Trophoblast cell (in vitro differentiated cells and primary cell): ENCODE results near the gene TBCD.

ENCODE experiments used
- DNase-seq, 2 donors: peaks; one replicate each; pipeline ENCODE4 v3.0.0-alpha.2; 2016
- H2AFZ ChIP-seq: 2 replicates; pipeline ENCODE4 v1.6.1; 2013; ENCODE audit warnings: low read length, moderate library complexity, mild to moderate bottlenecking; ENCODE audit not compliant: insufficient read depth, poor library complexity
- H2AK5ac ChIP-seq: 2 replicates; pipeline ENCODE4 v1.6.1; 2013; ENCODE audit warnings: mild to moderate bottlenecking, low read length
- H2BK120ac ChIP-seq: 2 replicates; pipeline ENCODE4 v1.6.1; 2013; ENCODE audit warnings: low read length, mild to moderate bottlenecking, moderate library complexity; ENCODE audit not compliant: insufficient read depth, poor library complexity
- H2BK12ac ChIP-seq: 2 replicates; pipeline ENCODE4 v1.6.1; 2013; ENCODE audit warnings: mild to moderate bottlenecking, low read length, moderate library complexity
- H2BK5ac ChIP-seq: 2 replicates; pipeline ENCODE4 v1.6.1; 2013; ENCODE audit warnings: low read length, low read depth, moderate library complexity, mild to moderate bottlenecking; ENCODE audit not compliant: poor library complexity
- H3K14ac ChIP-seq: 2 replicates; pipeline ENCODE4 v1.6.1; 2013; ENCODE audit warnings: mild to moderate bottlenecking, low read length
- H3K18ac ChIP-seq: 2 replicates; pipeline ENCODE4 v1.6.1; 2013; ENCODE audit warnings: mild to moderate bottlenecking, low read length
- H3K23ac ChIP-seq: 2 replicates; pipeline ENCODE4 v1.6.1; 2013; ENCODE audit warnings: low read length
- H3K27ac ChIP-seq: 2 replicates; pipeline ENCODE4 v1.5.1; 2013; ENCODE audit warnings: low read depth, mild to moderate bottlenecking, inconsistent platforms, low read length, moderate library complexity
- H3K27me3 ChIP-seq: 2 replicates; pipeline ENCODE4 v1.6.1; 2013; ENCODE audit warnings: inconsistent platforms, mild to moderate bottlenecking, low read length, moderate library complexity; ENCODE audit not compliant: insufficient read depth
- H3K36me3 ChIP-seq, 2 experiments: 1 replicate in 1 of 2; 2 replicates in 1 of 2; pipeline ENCODE4 v1.6.1; 2013; ENCODE audit warnings: low read length in 2 of 2, mild to moderate bottlenecking in 2 of 2, moderate library complexity in 1 of 2; ENCODE audit not compliant: insufficient read depth in 2 of 2, control insufficient read depth in 1 of 2
- H3K4ac ChIP-seq: 2 replicates; pipeline ENCODE4 v1.6.1; 2013; ENCODE audit warnings: low read depth, mild to moderate bottlenecking, low read length, moderate library complexity
- H3K4me1 ChIP-seq, 2 experiments: 1 replicate in 1 of 2; 2 replicates in 1 of 2; pipeline ENCODE4 v1.6.1; 2013; ENCODE audit warnings: low read length in 2 of 2, mild to moderate bottlenecking in 2 of 2, moderate library complexity in 1 of 2; ENCODE audit not compliant: insufficient read depth in 2 of 2, control insufficient read depth in 1 of 2
- H3K4me2 ChIP-seq: 2 replicates; pipeline ENCODE4 v1.6.1; 2013; ENCODE audit warnings: inconsistent platforms, mild to moderate bottlenecking, low read length, moderate library complexity
- H3K4me3 ChIP-seq: 2 replicates; pipeline ENCODE4 v1.5.1; 2013; ENCODE audit warnings: mild to moderate bottlenecking, low read depth, low read length, inconsistent platforms
- H3K79me1 ChIP-seq: one replicate; pipeline ENCODE4 v1.6.1; 2013; ENCODE audit warnings: low read length
- H3K79me2 ChIP-seq: 2 replicates; pipeline ENCODE4 v1.6.1; 2013; ENCODE audit warnings: low read length, mild to moderate bottlenecking; ENCODE audit not compliant: control insufficient read depth, insufficient read depth, poor library complexity
- H3K9ac ChIP-seq: 2 replicates; pipeline ENCODE4 v1.6.1; 2013; ENCODE audit warnings: mild to moderate bottlenecking, low read length
- H3K9me3 ChIP-seq: 2 replicates; pipeline ENCODE4 v1.6.1; 2013; ENCODE audit warnings: low read depth, mild to moderate bottlenecking, control low read depth, inconsistent platforms, low read length; ENCODE audit not compliant: insufficient read depth
- H4K12ac ChIP-seq: 2 replicates; pipeline ENCODE4 v1.6.1; 2013; ENCODE audit warnings: low read depth, mild to moderate bottlenecking, low read length, moderate library complexity
- H4K8ac ChIP-seq: 2 replicates; pipeline ENCODE4 v1.6.1; 2013; ENCODE audit warnings: low read depth, mild to moderate bottlenecking, low read length, moderate library complexity
- H4K91ac ChIP-seq: one replicate; pipeline ENCODE4 v1.6.1; 2013; ENCODE audit warnings: low read depth, mild to moderate bottlenecking, low read length, moderate library complexity
- WGBS: extraction: QIAGEN DNeasy Blood & Tissue Kit; methylation state at CpG from one replicate; pipeline ENCODE4 v1.1.7; 2013; ENCODE audit warnings: missing lambda C conversion rate; ENCODE audit not compliant: insufficient read length, insufficient coverage; ENCODE audit errors: extremely low coverage; 5-methylcytosine and 5-hydroxymethylcytosine counted together

TBCD gene

DNA sequence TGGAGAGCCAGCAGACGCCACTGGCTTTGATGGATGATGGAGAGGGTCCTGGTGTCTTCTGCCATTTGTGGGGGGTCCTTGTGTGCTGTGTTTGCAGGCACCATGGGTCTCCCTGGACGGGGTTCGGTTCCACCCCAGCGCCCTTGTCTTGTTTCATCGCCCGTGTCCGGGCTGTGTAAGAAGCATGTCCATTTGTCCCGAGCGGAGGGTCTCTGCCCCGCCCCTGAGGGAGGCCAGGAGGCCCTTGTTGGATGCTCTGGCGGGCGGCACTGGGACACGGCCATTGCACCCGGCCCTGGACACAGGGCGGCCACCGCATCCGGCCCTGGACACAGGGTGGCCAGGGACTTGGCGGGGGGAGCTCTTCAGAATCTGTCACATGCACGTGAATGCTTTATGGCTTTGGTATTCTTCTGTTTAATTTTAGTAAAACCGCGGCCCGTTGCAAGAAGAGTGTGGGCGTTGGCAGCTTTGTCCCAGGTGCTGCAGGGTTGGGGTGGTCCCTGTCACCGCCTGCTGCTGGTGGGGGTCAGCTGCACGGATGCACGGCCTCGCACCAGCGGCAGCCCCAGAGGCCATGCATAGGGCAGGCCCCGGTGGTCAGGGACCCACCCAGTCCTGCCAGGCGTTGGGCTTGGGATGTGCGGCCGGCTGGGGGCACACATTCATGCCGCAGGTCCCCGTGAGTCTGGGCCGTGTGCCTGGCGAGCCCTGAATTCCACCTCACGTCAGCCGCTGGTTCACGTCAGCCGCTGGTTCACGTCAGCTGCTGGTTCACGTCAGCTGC lies 108.9 kb downstream of the TBCD start:
- Histone ChIP-seq H3K79me1 (peaks cover 42% of the 10 kb centered on the region), H3K79me2 (peaks cover 18% of the 10 kb centered on the region), H3K14ac (peak overlapping the region; percentile 79)

DNA sequence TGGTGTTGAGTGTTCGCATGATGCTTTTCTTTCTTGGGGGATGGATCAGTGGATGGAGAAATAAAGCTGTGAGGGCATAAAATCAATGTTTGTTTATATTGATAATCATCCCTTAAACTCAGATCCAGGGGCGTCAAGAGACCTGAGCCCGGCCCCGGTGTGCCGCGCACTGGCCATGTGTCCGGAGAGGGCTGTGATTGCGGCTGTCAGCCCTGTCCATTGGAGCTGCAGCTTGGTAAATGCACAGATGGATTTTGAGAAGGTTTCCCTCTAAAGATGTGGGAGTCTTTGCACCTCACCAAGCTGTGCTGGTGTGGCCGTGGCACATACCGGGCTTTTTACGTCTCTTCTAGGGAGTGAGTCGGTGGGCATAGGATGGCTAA lies 109.5 kb downstream of the TBCD start:
- Histone ChIP-seq H3K4me3 (no peak overlapping the region), H2BK12ac (peak overlapping the region; percentile 63), H4K91ac (peak overlapping the region; percentile 100), H3K4ac (no peak overlapping the region), H2AK5ac (peak overlapping the region; percentile 87), H2BK120ac (no peak overlapping the region), H3K9ac (no peak overlapping the region), H3K36me3 (no peaks in the 10 kb centered on the region), H3K4me2 (no peak overlapping the region), H2BK5ac (peak overlapping the region; percentile 16), H3K79me2 (peaks cover 18% of the 10 kb centered on the region), H3K9me3 (peaks cover 3% of the 10 kb centered on the region), H4K12ac (no peak overlapping the region), H3K18ac (peak overlapping the region; percentile 65), H3K4me1 (peaks cover 63 to 68% of the 10 kb centered on the region in 2 experiments), H3K27me3 (no peaks in the 10 kb centered on the region), H3K23ac (no peak overlapping the region), H3K14ac (peak overlapping the region; percentile 79), H3K79me1 (peaks cover 43% of the 10 kb centered on the region), H4K8ac (no peak overlapping the region), H2AFZ (no peak overlapping the region), H3K27ac (no peak overlapping the region)
- no CpG with 5 or more reads among the region's 12 CpGs for WGBS
- no peak for DNase-seq

More for the DNA sequence above, 108.9 kb downstream of the TBCD start:
- WGBS, result no CpG with 5 or more reads among the region's 42 CpGs
- H3K27ac ChIP-seq, result no peak overlapping the region
- peak overlapping the region; percentile 87 for H2AK5ac ChIP-seq
- H3K4me1 ChIP-seq, result peaks cover 58 to 64% of the 10 kb centered on the region in 2 experiments
- H3K36me3 ChIP-seq, result no peaks in the 10 kb centered on the region
- peak overlapping the region; percentile 96 for H4K8ac ChIP-seq
- no peak overlapping the region for H2AFZ ChIP-seq
- no peak overlapping the region for H3K4me3 ChIP-seq
- peaks cover 3% of the 10 kb centered on the region for H3K9me3 ChIP-seq
- DNase-seq, result peak in 1 of 2 donors; percentile 24
- peak overlapping the region; percentile 100 for H4K91ac ChIP-seq
- peak overlapping the region; percentile 98 for H2BK5ac ChIP-seq
- H3K27me3 ChIP-seq, result no peaks in the 10 kb centered on the region
- H3K9ac ChIP-seq, result no peak overlapping the region
- H2BK12ac ChIP-seq, result peak overlapping the region; percentile 63
- H2BK120ac ChIP-seq, result peak overlapping the region; percentile 99
- peak overlapping the region; percentile 98 for H3K18ac ChIP-seq
- no peak overlapping the region for H4K12ac ChIP-seq
- peak overlapping the region; percentile 71 for H3K4ac ChIP-seq
- no peak overlapping the region for H3K23ac ChIP-seq
- no peak overlapping the region for H3K4me2 ChIP-seq

DNA sequence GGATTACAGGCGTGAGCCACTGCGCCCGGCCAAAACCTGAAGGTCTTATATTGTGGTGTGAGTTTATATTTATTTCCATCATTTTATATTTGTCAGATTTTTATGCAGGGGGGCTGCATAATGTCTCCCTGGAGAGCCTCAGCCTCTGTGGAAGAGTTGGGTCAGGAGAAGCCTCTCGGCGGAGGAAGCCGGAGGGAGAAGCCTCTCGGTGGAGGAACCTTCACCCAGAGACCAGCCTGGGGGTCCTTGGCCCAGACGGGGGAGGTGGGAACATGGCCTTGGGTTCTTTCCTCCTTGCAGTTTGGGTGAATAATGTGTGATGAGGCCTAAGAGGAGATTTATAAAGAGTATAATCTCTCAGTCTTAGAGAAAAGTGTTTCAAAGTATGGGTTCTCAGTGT lies 110.3 kb downstream of the TBCD start:
- Histone ChIP-seq H2BK120ac (no peak overlapping the region), H2AK5ac (no peak overlapping the region), H3K27ac (no peak overlapping the region), H3K4me3 (no peak overlapping the region), H2BK5ac (no peak overlapping the region), H3K36me3 (no peaks in the 10 kb centered on the region), H2BK12ac (peak overlapping the region; percentile 45), H4K8ac (no peak overlapping the region), H4K91ac (peak overlapping the region; percentile 53), H3K4me2 (no peak overlapping the region), H3K14ac (no peak overlapping the region), H3K79me1 (peaks cover 51% of the 10 kb centered on the region), H3K18ac (no peak overlapping the region), H3K79me2 (peaks cover 18% of the 10 kb centered on the region), H3K23ac (no peak overlapping the region), H3K27me3 (no peaks in the 10 kb centered on the region), H3K9me3 (peaks cover 3% of the 10 kb centered on the region), H3K9ac (no peak overlapping the region), H2AFZ (no peak overlapping the region), H4K12ac (no peak overlapping the region), H3K4me1 (peaks cover 71 to 74% of the 10 kb centered on the region in 2 experiments), H3K4ac (no peak overlapping the region)
- DNase-seq, result no peak
- no CpG with 5 or more reads among the region's 8 CpGs for WGBS

DNA sequence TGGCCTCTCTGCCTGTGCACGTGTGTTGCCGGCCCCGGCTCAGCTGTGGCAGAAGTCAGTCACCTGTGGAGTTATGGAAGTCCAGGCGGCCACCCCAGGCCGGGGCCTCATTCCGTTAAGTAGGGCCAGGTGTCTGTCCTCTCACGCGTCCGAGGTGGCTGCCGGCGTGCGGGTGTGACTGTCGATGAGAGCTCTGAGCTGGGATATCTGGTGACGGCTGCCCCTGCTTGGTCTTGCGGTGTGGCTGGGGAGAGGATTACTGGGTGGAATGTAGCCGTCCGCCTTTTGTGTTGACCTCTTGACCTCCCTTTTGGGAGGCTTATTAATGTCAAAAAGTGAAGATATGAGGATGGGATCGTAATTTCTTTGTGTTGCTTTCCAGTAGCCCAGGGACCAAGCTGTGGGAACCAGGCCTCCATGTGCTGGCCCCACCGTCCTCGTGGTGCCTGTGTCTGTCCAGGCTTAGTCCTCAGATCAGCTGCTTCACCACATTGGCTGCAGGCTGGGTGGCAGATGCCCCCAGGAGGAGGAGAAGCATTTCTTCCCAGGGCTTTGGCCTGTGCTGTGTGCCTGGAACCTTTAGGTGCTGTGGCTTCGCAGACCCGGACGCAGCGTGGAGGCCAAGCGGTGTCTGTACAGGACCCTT lies 111.0 kb downstream of the TBCD start:
- Histone ChIP-seq H3K36me3 (no peaks in the 10 kb centered on the region), H3K4ac (peak overlapping the region; percentile 13), H4K12ac (no peak overlapping the region), H4K8ac (peak overlapping the region; percentile 12), H3K9ac (no peak overlapping the region), H3K14ac (peak overlapping the region; percentile 54), H3K27me3 (no peaks in the 10 kb centered on the region), H3K18ac (peak overlapping the region; percentile 58), H2BK5ac (peak overlapping the region; percentile 13), H3K79me1 (peaks cover 53% of the 10 kb centered on the region), H3K79me2 (peaks cover 18% of the 10 kb centered on the region), H3K9me3 (peaks cover 3% of the 10 kb centered on the region), H4K91ac (peak overlapping the region; percentile 74), H2BK120ac (peak overlapping the region; percentile 8), H2AK5ac (peak overlapping the region; percentile 33), H3K4me2 (no peak overlapping the region), H2AFZ (peak overlapping the region; percentile 2), H3K23ac (no peak overlapping the region), H3K27ac (peak overlapping the region; percentile 6), H2BK12ac (peak overlapping the region; percentile 23), H3K4me1 (peaks cover 72 to 74% of the 10 kb centered on the region in 2 experiments), H3K4me3 (no peak overlapping the region)
- DNase-seq, result no peak
- no CpG with 5 or more reads among the region's 25 CpGs for WGBS
